Effector memory CD4-positive, alpha-beta T cell (primary cell): ENCODE data around the gene CFAP20DC.
"Not testable (repeated sequence)": the region's sequence is repeated elsewhere in the genome, so short reads cannot be mapped to it uniquely, and the experiment has no call there.

ENCODE experiments used
- DNase-seq, 3 donors: peaks; one replicate each; pipeline ENCODE4 v3.0.0-alpha.2; 2020
- H3K27ac ChIP-seq: 2 replicates; pipeline ENCODE4 v1.7.0; 2013; ENCODE audit warnings: mild to moderate bottlenecking, low read length, moderate library complexity; ENCODE audit not compliant: insufficient read depth, poor library complexity, severe bottlenecking
- H3K27me3 ChIP-seq: replicated peaks from 2 replicates; pipeline ENCODE4 v1.7.0; 2013; ENCODE audit warnings: mild to moderate bottlenecking, low read length; ENCODE audit not compliant: insufficient read depth, control insufficient read depth, poor library complexity, severe bottlenecking
- H3K36me3 ChIP-seq: 2 replicates; pipeline ENCODE4 v1.7.0; 2013; ENCODE audit warnings: mild to moderate bottlenecking, low read length, moderate library complexity; ENCODE audit not compliant: control insufficient read depth, insufficient read depth
- H3K4me1 ChIP-seq: 2 replicates; pipeline ENCODE4 v1.7.0; 2013; ENCODE audit warnings: low read length, mild to moderate bottlenecking; ENCODE audit not compliant: control insufficient read depth, insufficient read depth, poor library complexity, severe bottlenecking
- H3K4me3 ChIP-seq: 2 replicates; pipeline ENCODE4 v1.7.0; 2013; ENCODE audit warnings: low read length, low read depth, mild to moderate bottlenecking; ENCODE audit not compliant: insufficient read depth, poor library complexity, severe bottlenecking
- H3K9me3 ChIP-seq: 2 replicates; pipeline ENCODE4 v1.7.0; 2013; ENCODE audit warnings: mild to moderate bottlenecking, low read length, moderate library complexity; ENCODE audit not compliant: control insufficient read depth

CFAP20DC gene

GRCh38 chr3:59074764-59075163 lies 24.9 kb upstream of the CFAP20DC start:
- peaks cover under 1% of the 10 kb centered on the region for H3K27me3 ChIP-seq
- no peak for DNase-seq
- no peak overlapping the region for H3K27ac ChIP-seq
- H3K4me1 ChIP-seq = no peaks in the 10 kb centered on the region
- no peak overlapping the region for H3K4me3 ChIP-seq
- no peaks in the 10 kb centered on the region for H3K36me3 ChIP-seq
- no peaks in the 10 kb centered on the region for H3K9me3 ChIP-seq

- H3K27me3 ChIP-seq = peaks cover 3% of the 10 kb centered on the region
- no peaks in the 10 kb centered on the region for H3K36me3 ChIP-seq
- no peak overlapping the region for H3K27ac ChIP-seq
- H3K9me3 ChIP-seq = no peaks in the 10 kb centered on the region
- H3K4me3 ChIP-seq = no peak overlapping the region
- no peaks in the 10 kb centered on the region for H3K4me1 ChIP-seq
- no peak for DNase-seq
These were observed 22.9 kb upstream of the CFAP20DC start for GRCh38 chr3:59072681-59073080.

GRCh38 chr3:59069838-59070237 lies 20.0 kb upstream of the CFAP20DC start:
- DNase-seq = no peak
- H3K27ac ChIP-seq = no peak overlapping the region
- H3K36me3 ChIP-seq = no peaks in the 10 kb centered on the region
- no peaks in the 10 kb centered on the region for H3K9me3 ChIP-seq
- H3K4me1 ChIP-seq = no peaks in the 10 kb centered on the region
- H3K27me3 ChIP-seq = peaks cover 3% of the 10 kb centered on the region
- no peak overlapping the region for H3K4me3 ChIP-seq

GRCh38 chr3:59065240-59065639 lies 15.4 kb upstream of the CFAP20DC start:
- H3K9me3 ChIP-seq = no peaks in the 10 kb centered on the region
- no peaks in the 10 kb centered on the region for H3K36me3 ChIP-seq
- no peak for DNase-seq
- no peak overlapping the region for H3K27ac ChIP-seq
- no peak overlapping the region for H3K4me3 ChIP-seq
- H3K4me1 ChIP-seq = no peaks in the 10 kb centered on the region
- H3K27me3 ChIP-seq = peaks cover 3% of the 10 kb centered on the region

- H3K4me1 ChIP-seq = no peaks in the 10 kb centered on the region
- H3K36me3 ChIP-seq = no peaks in the 10 kb centered on the region
- DNase-seq = no peak
- no peak overlapping the region for H3K27ac ChIP-seq
- no peak overlapping the region for H3K4me3 ChIP-seq
- peaks cover 2% of the 10 kb centered on the region for H3K27me3 ChIP-seq
- no peaks in the 10 kb centered on the region for H3K9me3 ChIP-seq
These were observed 14.9 kb upstream of the CFAP20DC start for GRCh38 chr3:59064728-59065127.

- Histone ChIP-seq H3K36me3 (no peaks in the 10 kb centered on the region), H3K27me3 (no peaks in the 10 kb centered on the region), H3K27ac (no peak overlapping the region), H3K9me3 (no peaks in the 10 kb centered on the region), H3K4me1 (no peaks in the 10 kb centered on the region), H3K4me3 (no peak overlapping the region)
- no peak for DNase-seq
These were observed 14.5 kb upstream of the CFAP20DC start for GRCh38 chr3:59064276-59064675.

GRCh38 chr3:59056706-59057105 lies 6.9 kb upstream of the CFAP20DC start:
- Histone ChIP-seq H3K36me3 (no peaks in the 10 kb centered on the region), H3K4me1 (no peaks in the 10 kb centered on the region), H3K4me3 (no peak overlapping the region), H3K9me3 (no peaks in the 10 kb centered on the region), H3K27ac (no peak overlapping the region), H3K27me3 (no peaks in the 10 kb centered on the region)
- no peak for DNase-seq

GRCh38 chr3:59052803-59053411 lies 3.1 kb upstream of the CFAP20DC start:
- H3K9me3 ChIP-seq = no peaks in the 10 kb centered on the region
- H3K4me3 ChIP-seq = no peak overlapping the region
- peaks cover 3% of the 10 kb centered on the region for H3K4me1 ChIP-seq
- H3K36me3 ChIP-seq = no peaks in the 10 kb centered on the region
- H3K27me3 ChIP-seq = no peaks in the 10 kb centered on the region
- DNase-seq = no peak
- no peak overlapping the region for H3K27ac ChIP-seq

GRCh38 chr3:59050811-59051414 lies 1.1 kb upstream of the CFAP20DC start:
- H3K4me1 ChIP-seq, H3K27ac ChIP-seq, H3K27me3 ChIP-seq, H3K36me3 ChIP-seq, H3K9me3 ChIP-seq, H3K4me3 ChIP-seq, DNase-seq: not testable (repeated sequence)

GRCh38 chr3:59046839-59047238 lies 3.0 kb downstream of the CFAP20DC start:
- DNase-seq = no peak
- Histone ChIP-seq H3K36me3 (no peaks in the 10 kb centered on the region), H3K27me3 (no peaks in the 10 kb centered on the region), H3K27ac (no peak overlapping the region), H3K9me3 (no peaks in the 10 kb centered on the region), H3K4me3 (no peak overlapping the region), H3K4me1 (peaks cover 3% of the 10 kb centered on the region)
